Effector memory CD4-positive, alpha-beta T cell (primary cell): ENCODE measurements around the gene NUDT15.
"Not testable (repeated sequence)": the region's sequence is repeated elsewhere in the genome, so short reads cannot be mapped to it uniquely, and the experiment has no call there.

ENCODE experiments used
- DNase-seq, 3 donors: peaks; one replicate each; pipeline ENCODE4 v3.0.0-alpha.2; 2020
- H3K27ac ChIP-seq: 2 replicates; pipeline ENCODE4 v1.7.0; 2013; ENCODE audit warnings: mild to moderate bottlenecking, low read length, moderate library complexity; ENCODE audit not compliant: insufficient read depth, poor library complexity, severe bottlenecking
- H3K27me3 ChIP-seq: replicated peaks from 2 replicates; pipeline ENCODE4 v1.7.0; 2013; ENCODE audit warnings: mild to moderate bottlenecking, low read length; ENCODE audit not compliant: insufficient read depth, control insufficient read depth, poor library complexity, severe bottlenecking
- H3K36me3 ChIP-seq: 2 replicates; pipeline ENCODE4 v1.7.0; 2013; ENCODE audit warnings: mild to moderate bottlenecking, low read length, moderate library complexity; ENCODE audit not compliant: control insufficient read depth, insufficient read depth
- H3K4me1 ChIP-seq: 2 replicates; pipeline ENCODE4 v1.7.0; 2013; ENCODE audit warnings: low read length, mild to moderate bottlenecking; ENCODE audit not compliant: control insufficient read depth, insufficient read depth, poor library complexity, severe bottlenecking
- H3K4me3 ChIP-seq: 2 replicates; pipeline ENCODE4 v1.7.0; 2013; ENCODE audit warnings: low read length, low read depth, mild to moderate bottlenecking; ENCODE audit not compliant: insufficient read depth, poor library complexity, severe bottlenecking
- H3K9me3 ChIP-seq: 2 replicates; pipeline ENCODE4 v1.7.0; 2013; ENCODE audit warnings: mild to moderate bottlenecking, low read length, moderate library complexity; ENCODE audit not compliant: control insufficient read depth

Gene NUDT15

DNA sequence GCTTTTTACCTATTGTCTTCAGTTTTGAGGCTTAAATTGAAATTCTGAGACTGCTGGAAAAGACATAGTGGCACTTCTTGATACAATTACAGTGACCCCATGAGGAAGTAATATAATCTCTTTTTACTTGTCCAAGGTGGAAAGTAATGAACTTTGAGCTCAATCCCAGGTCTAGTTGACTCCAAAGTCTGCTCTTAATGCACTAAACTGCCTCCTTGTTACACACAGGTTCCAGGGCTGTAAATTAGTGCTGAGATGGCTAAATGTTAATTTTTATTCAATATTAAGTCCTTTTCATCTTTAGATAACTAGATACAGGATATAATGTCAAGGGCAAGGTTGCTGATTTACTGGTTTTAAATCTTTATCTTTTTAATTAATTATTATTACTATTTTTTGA is 2.5 kb downstream of the NUDT15 start:
- no peak overlapping the region for H3K27ac ChIP-seq
- H3K36me3 ChIP-seq = peaks cover 7% of the 10 kb centered on the region
- no peak overlapping the region for H3K4me3 ChIP-seq
- H3K27me3 ChIP-seq = no peaks in the 10 kb centered on the region
- H3K4me1 ChIP-seq = peaks cover 12% of the 10 kb centered on the region
- no peaks in the 10 kb centered on the region for H3K9me3 ChIP-seq
- DNase-seq = no peak

DNA sequence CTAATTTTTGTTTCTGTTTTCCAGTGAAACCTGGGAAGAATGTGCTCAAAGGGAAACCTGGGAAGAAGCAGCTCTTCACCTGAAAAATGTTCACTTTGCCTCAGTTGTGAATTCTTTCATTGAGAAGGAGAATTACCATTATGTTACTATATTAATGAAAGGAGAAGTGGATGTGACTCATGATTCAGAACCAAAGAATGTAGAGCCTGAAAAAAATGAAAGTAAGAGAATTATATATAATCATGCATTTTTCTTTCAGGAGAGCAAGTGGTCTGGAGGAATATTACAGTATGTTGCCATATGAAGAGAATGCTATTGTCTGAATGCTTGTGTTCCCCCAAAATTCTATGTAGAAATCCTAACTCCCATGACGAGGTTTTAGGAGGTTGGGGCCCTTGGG is 3.4 kb downstream of the NUDT15 start:
- Histone ChIP-seq H3K4me1 (peaks cover 12% of the 10 kb centered on the region), H3K27ac (no peak overlapping the region), H3K27me3 (no peaks in the 10 kb centered on the region), H3K4me3 (no peak overlapping the region), H3K36me3 (peaks cover 7% of the 10 kb centered on the region), H3K9me3 (no peaks in the 10 kb centered on the region)
- no peak for DNase-seq

DNA sequence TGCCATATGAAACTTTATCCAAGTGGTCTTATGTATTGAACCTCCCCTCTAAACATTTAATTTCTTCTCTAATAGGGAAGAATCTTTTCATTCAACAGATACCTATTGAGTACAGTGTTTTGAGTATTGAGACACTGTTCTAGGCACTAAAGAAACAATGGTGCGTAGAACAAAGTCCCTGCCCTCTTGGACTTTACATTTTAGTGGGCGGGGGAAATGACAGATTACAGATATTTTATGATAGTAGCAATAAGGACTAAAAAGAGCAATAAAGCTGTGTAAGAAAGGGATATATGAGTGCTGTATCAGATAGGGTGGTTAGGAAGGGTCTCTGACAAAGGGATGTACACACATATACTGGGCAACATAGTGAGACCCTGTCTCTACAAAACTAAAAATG is 5.4 kb downstream of the NUDT15 start:
- no peak overlapping the region for H3K27ac ChIP-seq
- H3K4me3 ChIP-seq = no peak overlapping the region
- no peaks in the 10 kb centered on the region for H3K9me3 ChIP-seq
- H3K27me3 ChIP-seq = no peaks in the 10 kb centered on the region
- DNase-seq = no peak
- H3K4me1 ChIP-seq = peaks cover 4% of the 10 kb centered on the region
- peaks cover 12% of the 10 kb centered on the region for H3K36me3 ChIP-seq

DNA sequence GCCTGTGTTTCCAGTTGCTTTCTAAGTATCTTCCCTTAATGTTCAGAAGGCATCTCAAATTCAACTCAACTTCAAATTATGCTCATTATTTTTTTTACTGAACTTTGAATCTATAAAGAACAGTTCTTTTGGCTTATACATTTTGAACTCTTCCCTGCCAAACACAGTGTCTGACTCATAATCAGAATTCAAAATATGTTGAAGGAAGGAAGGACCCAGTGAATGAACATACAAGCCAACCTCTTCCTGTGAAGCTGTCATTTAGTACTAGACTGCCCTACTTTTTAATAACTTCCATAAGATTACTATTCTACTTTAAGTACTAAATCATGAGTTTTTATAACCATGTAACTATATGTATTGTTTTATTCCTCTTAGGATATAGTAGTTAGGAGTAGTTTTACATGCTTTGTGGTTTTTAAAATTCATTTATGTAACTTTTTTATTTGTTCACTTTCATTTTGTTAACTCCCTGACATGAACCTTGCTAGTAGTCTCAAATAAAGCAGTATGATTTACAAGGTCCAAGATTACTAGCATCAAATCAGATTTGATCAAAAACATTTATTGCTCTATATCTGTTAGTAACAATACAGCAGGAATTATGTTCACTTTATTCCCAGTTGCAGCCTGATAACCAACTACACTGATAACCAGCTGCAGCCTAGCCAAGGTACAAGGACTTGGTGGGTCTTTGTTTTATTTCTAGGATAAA is 6.4 kb downstream of the NUDT15 start:
- Histone ChIP-seq H3K36me3 (peaks cover 15% of the 10 kb centered on the region), H3K4me3 (no peak overlapping the region), H3K27ac (peak overlapping the region; percentile 22), H3K4me1 (peaks cover 4% of the 10 kb centered on the region), H3K27me3 (no peaks in the 10 kb centered on the region), H3K9me3 (no peaks in the 10 kb centered on the region)
- no peak for DNase-seq

DNA sequence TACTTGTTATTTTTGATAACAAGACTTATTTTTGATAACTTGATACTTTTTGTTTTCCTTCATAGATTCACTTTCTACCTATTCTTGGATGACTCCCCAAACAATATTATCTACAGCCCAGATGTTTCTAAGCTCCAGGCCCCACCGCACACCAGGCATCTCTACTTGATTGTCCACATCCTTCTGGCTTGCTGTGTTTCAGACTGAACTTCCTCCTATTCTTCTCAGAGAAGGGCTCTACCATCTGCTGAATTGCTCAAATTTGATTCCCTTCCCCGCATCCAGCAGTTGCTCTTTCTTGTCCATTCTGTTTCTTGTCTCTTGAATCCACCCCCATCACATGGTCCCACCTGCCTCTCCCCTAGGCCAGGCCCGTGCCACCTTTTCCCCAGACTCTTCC is 13.0 kb downstream of the NUDT15 start:
- no peak for DNase-seq
- Histone ChIP-seq H3K4me3 (no peak overlapping the region), H3K36me3 (peaks cover 18% of the 10 kb centered on the region), H3K27ac (no peak overlapping the region), H3K9me3 (no peaks in the 10 kb centered on the region), H3K4me1 (no peaks in the 10 kb centered on the region), H3K27me3 (no peaks in the 10 kb centered on the region)

DNA sequence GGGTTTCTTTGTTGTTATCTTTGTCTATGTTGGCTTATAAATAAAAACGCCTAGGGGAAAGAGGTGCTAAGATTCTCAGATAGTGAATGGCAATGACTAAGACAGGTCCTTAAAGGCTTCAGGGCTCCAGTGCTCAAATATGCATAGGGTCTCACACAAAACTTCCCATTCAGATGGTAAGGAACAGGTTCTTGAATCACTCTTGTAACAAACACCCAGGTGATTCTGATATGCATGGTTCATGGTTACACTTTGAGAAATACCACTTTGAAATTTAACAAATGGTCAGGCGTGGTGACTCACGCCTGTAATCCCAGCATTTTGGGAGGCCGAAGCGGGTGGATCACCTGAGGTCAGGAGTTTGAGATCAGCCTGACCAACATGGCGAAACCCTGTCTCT is 17.1 kb downstream of the NUDT15 start:
- peaks cover 9% of the 10 kb centered on the region for H3K36me3 ChIP-seq
- no peak overlapping the region for H3K4me3 ChIP-seq
- H3K27ac ChIP-seq = no peak overlapping the region
- DNase-seq = no peak
- no peaks in the 10 kb centered on the region for H3K9me3 ChIP-seq
- H3K4me1 ChIP-seq = no peaks in the 10 kb centered on the region
- no peaks in the 10 kb centered on the region for H3K27me3 ChIP-seq

DNA sequence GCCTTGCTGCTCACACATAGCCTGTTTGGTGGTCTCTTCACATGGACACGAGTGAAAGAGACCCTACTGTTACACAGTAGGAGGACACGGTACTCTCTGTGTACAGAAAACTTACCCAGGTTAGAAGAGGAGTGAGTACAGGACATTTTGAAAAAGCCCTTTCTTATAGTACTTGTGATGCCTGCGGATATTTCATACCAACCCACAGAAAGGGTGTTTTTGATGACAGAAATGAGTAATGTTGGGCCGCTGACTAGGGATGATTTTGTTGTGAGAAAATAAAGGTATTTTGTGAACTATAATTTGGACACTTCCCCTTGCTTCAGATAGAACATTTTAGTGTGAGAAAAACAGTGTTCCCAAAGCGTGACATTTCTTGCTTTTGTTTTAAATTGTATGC is 18.2 kb downstream of the NUDT15 start:
- Histone ChIP-seq H3K4me3 (no peak overlapping the region), H3K36me3 (peaks cover 7% of the 10 kb centered on the region), H3K9me3 (no peaks in the 10 kb centered on the region), H3K27me3 (no peaks in the 10 kb centered on the region), H3K4me1 (no peaks in the 10 kb centered on the region), H3K27ac (no peak overlapping the region)
- no peak for DNase-seq

DNA sequence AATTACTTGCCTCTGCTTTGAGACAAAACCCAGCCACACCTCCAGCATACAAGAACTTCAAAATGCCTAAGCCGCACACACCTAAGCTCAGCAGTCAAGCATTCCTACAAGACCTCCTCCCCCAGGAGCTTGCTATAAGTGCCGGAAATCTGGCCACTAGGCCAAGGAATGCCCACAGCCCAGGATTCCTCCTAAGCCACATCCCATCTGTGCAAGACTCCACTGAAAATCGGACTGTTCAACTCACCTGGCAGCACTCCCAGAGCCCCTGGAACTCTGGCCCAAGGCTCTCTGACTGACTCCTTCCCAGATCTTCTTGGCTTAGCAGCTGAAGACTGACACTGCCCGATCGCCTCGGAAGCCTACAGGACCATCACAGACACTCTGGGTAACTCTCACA is 21.0 kb downstream of the NUDT15 start:
- DNase-seq, H3K4me1 ChIP-seq, H3K4me3 ChIP-seq, H3K9me3 ChIP-seq, H3K36me3 ChIP-seq, H3K27me3 ChIP-seq, H3K27ac ChIP-seq: not testable (repeated sequence)

DNA sequence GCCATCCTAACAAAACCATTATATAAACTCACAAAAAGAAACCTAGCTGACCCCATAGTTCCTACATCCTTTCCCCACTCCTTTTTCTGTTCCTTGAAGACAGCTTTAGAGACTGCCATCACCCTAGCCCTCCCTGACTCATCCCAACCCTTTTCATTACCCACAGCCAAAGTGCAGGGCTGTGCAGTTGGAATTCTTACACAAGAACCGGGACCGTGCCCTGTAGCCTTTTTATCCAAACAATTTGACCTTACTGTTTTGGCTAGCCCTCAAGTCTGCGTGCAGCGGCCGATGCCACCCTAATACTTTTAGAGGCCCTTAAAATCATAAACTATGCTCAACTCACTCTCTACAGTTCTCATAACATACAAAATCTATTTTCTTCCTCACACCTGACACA is 22.4 kb downstream of the NUDT15 start:
- not testable (repeated sequence) for H3K36me3 ChIP-seq, H3K4me1 ChIP-seq, H3K27ac ChIP-seq, DNase-seq, H3K9me3 ChIP-seq, H3K27me3 ChIP-seq, H3K4me3 ChIP-seq

DNA sequence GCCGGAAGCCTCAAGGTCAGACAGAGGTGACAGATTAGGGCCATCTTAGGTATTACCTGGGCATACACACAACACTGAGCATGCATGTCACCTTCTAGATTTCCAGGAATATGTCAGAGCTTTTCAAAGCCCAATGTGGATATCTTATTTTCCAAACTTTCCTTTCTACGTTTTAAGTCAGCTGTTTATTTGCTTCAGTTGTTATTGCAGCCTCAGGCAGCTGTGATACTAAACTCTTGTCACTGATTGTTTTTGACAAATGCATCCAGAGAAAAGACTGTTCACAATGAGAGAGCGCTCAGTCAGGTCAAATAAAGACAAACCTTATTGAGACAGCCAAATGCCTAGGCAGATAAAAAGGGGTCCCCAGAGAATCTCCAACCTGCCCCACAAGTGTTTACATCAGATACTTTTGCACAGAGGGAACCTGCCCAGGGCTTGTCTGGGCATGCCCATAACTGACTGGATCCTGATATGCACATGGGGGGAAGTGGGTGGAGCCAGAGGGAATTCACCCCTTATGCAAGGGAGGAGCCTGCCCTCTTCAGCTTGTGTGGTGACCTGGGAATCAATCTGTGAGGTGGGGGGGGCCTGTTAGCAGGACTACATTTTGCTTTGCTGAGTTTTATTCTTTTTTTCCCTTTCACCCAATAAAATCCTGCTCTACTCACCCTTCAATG is 28.9 kb downstream of the NUDT15 start:
- Histone ChIP-seq H3K9me3 (no peaks in the 10 kb centered on the region), H3K27me3 (no peaks in the 10 kb centered on the region), H3K4me1 (no peaks in the 10 kb centered on the region), H3K36me3 (peaks cover 13% of the 10 kb centered on the region), H3K4me3 (no peak overlapping the region), H3K27ac (no peak overlapping the region)
- no peak for DNase-seq
